GM18526 (cell line): ENCODE measurements around the gene DSG4.

Experiments used
- POLR2A ChIP-seq: IDR thresholded peaks from 3 replicates; pipeline ENCODE4 v1.6.1; 2011; ENCODE audit not compliant: insufficient read length; ENCODE audit errors: extremely low read depth

DSG4 gene

DNA sequence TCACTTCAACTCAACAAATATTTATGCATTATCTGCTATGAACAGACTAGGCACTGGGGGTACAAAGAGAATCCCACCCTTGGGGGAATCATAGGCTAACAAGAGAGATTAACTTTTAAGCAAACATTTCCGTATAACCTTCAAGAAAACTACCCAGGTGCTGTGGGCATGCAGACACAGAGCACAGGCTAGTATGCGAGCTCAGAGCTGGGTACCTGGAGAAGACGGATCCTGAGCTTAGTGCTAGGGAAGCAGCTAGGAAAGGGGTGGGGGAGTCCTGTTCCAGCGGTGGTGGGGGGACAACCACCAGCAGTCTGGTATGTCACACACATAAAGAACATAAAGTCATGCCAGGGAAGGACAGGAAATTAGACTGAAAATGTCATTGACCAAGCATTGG, 53.5 kb downstream of the DSG4 start:
- no peak for TF ChIP-seq POLR2A

DNA sequence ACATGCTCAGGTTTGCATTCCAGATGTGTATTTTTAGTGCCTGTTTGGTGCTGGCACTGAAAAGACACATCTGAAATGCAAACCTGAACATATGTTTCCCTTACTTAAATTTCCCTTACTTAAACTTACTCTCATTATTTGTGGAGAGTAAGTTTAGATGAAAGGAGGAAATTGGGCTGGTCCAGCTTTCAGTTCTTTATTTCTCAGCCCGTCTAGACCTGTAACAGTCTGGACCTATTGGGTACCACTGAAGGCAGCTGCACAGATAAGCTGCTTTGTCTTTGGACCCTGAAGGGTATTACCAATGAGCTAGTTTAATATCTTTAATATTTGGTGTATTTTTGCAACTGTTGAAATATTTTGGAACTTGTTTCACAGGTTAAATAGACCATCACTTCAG, 54.0 kb downstream of the DSG4 start:
- TF ChIP-seq POLR2A: no peak

DNA sequence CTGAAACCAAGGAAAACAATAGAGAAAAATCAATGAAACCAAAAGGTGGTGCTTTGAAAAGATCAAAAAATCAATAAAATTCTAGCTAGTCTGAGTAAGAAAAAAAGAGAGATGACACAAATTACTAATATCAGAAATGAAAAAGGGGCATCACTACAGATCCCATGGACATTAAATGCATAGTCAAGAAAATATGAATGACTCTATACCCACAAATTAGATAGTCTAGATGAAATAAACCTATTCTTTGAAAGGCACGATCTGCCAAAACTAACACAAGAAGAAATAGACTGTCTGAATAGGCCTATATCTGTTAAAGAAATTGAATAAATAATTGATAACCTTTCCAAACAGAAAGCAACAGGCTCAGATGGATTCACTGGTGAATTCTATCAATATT, 55.7 kb downstream of the DSG4 start:
- no peak for TF ChIP-seq POLR2A

DNA sequence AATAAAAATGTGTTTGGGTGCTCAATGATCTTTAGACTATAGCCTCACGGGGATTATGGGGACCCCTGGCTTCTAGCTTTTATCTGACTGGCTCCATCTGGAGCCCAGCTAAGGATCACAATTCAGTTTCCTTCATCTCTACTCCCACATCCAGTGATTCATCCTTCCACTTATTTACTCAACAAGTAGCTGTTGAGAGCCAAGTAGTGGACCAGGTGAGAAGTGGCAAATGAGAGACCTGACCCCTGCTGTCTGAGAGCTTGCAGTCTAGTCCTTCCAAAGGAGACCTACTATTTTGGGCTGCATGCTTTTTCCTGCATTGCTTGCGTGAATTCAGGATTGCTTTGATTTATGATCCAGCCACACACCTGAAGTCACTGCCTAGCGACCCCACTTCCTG, 60.2 kb downstream of the DSG4 start:
- no peak for TF ChIP-seq POLR2A

DNA sequence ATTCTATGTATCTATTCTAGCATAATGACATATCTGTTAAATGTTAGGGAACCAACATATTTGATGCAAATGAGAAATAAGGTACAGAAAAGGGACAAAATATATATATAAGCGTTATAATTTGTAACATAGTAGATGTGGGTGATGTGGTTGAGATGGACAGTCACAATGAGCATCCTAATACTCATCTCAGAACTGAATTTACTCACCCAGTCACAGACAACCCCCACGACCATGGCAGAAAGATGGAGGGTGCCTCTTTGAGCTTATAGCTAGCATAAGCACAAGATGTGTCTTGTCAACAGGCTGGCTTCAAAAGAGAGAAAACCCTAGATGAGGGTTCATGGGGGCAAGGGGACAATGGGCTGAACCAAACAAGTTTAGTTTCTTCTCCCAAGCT, 61.8 kb downstream of the DSG4 start:
- TF ChIP-seq POLR2A: no peak

DNA sequence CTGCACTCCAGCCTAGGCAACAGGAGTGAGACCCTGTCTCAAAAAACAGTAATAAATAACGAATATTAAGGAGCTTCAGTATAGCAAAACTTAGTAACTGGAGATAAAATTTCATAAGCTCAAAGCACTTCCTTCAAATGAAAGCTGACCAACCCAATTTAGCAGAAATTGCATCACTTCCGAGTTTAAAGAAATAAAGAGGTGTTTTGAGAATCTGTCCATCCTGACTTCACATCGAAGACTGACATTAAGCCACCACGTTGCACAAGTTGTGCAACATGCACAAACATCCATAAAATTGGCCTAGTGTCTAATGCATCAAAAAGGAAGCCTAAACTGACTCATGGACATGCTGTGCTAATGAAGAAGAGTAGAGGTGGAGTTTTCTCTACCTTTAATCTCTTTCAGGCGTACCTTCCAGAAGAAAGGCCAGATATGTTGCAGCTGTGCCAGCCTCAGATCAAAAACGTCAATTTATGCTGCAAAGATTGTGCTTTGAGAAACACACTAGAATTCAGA, 63.3 kb downstream of the DSG4 start:
- TF ChIP-seq POLR2A: no peak

DNA sequence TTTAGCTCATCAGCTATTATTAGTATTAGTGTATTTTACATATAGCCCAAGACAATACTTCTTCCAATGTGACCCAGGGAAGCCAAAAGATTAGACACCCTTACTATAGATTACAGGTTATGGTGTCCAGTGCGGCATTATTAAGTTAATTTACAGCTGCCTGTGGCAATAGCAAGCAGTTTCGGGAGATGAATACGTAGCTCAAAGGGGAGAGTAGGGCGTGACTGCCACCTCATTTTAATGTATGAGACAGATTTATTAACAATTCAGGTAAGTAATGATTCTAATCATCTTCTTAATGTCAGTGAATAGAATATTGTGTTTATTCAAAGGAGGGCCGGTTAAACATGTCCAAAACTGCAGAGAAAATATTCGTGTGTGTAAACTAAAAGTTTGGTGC, 64.2 kb downstream of the DSG4 start:
- TF ChIP-seq POLR2A: no peak

DNA sequence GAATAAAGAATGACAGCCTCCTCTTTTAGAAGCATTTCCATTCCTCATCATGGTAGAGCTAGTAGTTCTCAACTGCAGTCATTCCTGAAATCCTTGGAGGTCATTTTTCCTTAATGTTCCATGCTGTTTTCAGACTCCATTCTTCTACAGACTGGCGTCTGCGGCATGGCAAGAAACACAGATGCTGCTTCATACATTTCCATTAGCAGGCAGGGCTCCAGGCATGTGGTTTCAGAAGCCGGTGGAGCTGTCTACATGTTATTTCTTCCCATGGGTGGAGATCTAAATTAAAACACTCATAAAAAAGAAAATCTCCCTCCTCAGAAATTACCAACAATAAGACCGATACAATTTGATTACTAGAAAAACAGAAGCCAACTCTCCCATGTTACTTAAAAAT, 64.9 kb downstream of the DSG4 start:
- TF ChIP-seq POLR2A: no peak

DNA sequence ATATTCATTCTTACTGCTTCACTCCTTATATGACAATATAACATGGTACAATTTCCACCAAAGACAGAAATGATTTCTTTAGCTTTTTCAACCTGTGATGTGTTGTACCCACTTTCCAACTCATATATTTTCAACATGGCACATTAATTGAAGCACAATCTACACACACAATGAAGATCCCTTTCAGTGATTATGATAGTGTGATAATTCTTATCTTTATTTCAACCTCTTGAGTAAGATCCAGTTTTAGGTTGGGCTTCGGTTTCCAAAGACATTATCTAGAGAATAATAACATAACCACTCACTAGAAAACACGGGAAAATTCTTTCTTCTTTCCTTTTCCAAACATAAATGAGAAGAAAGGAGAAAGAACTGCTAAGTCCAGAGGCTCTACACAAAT, 67.6 kb downstream of the DSG4 start:
- no peak for TF ChIP-seq POLR2A

DNA sequence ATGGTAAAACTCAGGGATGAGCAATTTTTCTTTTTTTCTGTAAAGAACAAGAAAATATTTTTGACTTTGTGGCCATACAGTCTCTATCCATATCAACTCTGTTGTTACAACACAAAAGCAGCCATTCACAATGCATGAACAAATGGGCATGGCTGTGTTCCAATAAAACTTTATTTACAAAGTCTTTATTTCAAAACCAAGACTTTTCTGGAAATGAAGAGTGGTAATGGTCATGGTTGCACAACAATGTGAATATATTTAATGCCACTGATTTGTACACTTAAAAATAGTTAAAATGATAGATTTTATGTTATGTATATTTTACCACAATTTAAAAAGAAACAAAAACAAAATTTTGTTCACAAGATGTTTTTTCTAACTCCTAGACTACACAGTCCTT, 69.3 kb downstream of the DSG4 start:
- no peak for TF ChIP-seq POLR2A

DNA sequence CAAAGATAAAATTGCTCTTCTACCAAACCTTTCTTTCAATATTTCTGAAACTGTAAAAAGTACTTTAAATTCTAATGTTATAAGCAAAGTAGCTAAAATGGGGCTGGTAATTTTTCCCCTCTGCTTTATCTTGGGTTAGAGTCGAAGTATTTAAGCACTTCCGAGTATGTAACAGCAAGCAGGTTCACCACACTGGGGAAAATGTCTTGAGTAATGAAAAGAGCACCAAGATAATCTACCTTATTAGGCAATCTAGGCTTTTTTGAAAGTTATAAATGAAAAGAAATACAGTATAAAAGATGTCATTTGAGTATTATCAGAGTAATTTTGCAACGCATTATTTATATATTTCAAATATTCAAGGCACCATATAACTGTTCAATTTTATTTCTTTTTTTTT, 70.3 kb downstream of the DSG4 start:
- no peak for TF ChIP-seq POLR2A

DNA sequence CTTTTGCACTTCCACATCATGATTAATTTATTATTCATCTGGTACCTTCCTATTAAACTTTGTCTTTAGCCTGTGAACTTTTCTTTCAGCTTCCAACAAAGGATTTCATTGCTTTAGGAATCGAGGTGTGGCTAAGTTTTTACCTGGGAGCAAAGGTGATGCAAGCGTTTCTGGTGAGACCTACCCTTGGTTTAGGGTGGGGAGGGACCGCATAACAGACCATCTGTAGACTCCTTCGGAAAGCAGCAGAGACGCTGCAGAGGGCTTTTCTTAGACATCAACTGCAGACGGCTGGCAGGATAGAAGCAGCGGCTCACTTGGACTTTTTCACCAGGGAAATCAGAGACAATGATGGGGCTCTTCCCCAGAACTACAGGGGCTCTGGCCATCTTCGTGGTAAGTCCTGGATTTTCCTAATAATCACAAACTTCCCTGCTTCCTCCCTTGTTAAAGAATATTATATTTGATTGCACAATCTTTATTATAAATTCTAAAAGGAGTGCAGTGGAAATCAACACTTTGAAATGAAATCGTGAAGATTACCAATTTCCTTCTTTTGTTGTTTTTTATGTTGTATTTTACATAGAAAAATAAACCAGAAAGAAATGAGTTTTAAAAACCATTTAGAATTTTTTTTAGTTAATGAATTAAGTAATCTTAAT, 71.1 kb downstream of the DSG4 start, which contains the start of gene DSG3:
DSG3 (plus strand) TSS at position 212 of the 662 bp plus-strand sequence; CDS start at position 349, 137 bp downstream.
- no peak for TF ChIP-seq POLR2A

DNA sequence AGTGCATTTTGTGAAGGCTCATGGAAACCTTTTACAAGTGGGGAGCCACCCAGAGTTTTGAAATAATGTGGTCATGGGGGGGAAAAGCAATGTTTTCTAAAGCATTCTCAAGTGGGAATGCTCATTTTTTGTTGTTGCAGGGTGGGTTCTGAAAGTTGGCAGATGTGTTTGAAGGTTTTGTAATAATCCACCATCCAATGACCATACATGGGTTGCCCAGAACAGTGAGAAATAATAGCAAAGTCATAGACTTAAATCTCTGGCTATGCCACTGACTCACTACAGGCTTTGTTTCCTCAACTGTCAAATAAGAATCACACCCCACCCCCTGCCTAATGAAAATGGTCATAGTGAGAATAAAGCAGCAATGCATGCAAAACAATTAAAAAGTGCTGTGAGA, 73.8 kb downstream of the DSG4 start:
- no peak for TF ChIP-seq POLR2A

DNA sequence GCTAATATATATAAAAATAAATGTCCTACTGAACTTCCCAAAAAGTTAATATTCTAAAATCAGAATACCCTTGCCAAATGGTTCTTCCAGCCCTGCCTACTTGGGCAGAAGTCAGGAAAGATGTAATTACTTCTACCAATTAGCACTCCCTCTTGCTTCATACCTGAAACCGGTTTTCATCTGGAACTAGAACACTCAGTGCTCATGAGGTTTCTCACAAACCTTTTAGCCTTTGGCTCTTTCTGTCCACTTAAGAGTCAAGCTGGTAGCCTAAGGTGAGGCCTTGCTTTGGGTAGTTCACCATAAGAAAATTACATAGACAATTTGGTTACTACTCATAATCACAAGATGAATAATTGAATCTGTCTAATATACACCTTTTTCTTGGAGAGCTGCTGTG, 75.0 kb downstream of the DSG4 start:
- no peak for TF ChIP-seq POLR2A

DNA sequence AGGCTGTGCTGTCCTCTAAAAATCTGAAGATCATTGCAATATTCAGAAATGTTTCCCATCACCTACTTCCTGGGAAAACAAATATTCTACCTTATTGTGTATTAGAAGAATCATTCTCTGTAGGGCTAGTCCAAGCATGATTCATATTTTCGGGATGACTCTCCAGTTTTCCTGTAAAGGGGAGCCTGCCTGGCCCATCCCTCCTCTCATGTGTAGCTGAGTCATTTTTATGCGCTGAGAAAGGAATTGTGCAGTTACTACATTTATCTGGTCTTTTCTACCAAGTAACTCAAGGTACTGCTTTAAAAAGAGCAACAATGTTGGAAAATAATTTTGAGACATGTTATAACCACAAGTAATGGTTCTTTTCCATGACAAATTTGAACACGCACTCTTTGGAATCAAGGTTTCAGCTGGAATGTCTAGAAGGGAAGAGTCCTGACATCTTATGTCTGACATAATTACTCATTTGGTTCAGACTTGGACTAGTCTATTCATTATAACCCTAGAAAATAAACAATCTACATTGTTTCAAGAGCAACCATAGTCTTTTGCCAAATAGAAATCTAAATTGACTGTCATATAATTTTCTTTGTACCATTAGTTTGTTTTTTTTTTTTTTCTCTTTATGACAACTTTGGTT, 77.6 kb downstream of the DSG4 start:
- TF ChIP-seq POLR2A: no peak
